ENCODE measurements around the gene L3MBTL4.
"Not testable (repeated sequence)": the region's sequence is repeated elsewhere in the genome, so short reads cannot be mapped to it uniquely, and the experiment has no call there.

The L3MBTL4 gene

DNA sequence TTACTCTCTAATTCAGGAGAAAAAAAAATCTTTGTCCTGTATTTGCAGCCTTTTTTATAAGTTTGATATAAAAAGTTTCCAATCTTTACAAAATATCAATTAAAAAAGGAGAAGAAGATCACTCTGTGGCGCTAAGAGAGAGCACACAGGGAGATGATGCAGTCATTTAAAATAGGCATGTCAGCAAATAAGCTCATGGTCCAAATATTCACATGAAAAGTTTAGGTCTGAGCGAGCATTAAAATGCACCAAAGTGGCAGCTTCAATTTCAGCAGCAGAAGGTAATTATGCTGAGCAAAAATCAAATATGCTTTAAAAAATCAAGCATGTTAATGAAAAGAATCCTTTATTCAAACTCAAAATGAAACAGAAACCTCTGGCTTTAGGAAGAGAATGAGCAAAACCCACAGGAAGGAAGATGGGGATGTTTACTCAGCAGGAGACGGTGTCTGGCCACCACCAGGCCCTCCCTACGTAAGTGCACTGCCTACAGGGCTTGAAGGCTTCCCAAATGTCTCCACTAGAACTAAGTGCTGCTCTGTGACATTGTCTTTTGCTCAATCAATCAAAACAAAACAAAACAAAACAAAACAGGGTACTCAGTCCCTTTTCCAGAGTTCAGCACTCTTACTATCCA lies 120.4 kb downstream of the L3MBTL4 start:
- no peak for DNase-seq

DNA sequence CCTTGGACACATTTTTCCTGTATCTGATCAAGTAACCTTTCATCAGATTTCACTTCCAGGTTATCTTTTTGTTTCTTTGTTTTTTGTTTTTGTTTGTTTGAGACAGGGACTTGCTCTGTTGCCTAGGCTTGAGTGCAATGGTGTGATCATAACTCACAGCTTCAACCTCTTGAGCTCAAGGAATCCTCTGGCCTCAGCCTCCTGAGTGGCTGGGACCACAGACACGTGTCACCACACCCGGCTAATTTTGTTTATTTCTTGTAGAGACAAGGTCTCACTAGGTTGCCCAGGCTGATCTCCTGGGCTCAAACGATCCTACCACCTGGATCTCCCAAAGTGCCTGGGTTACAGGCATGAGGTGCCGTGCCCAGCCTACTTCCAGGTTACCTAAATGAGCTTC lies 124.9 kb downstream of the L3MBTL4 start:
- DNase-seq, result no peak

- DNase-seq, result no peak
Observed at GRCh38 chr18:6286585-6286984, 128.1 kb downstream of the L3MBTL4 start.

DNA sequence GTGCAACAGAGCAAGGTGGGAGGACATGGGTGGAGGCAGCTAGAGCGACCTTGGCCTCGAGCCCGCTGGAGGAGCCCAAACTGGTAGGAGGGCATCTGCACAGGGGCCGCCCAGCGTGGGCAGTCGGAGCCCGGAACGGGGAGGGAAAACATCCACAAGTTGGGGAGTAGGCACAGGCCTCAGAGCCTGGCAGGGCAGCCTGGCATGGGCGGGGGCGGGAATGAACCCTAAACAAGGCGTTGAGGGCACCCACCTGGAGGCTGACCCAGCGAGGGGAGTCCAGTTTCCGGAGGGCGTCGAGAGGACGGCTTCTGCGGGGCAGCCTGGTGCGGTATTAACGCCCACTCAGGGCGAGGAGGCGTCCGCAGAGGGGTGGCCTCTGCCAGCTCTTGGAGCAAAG lies 129.9 kb downstream of the L3MBTL4 start:
- DNase-seq, result no peak

DNA sequence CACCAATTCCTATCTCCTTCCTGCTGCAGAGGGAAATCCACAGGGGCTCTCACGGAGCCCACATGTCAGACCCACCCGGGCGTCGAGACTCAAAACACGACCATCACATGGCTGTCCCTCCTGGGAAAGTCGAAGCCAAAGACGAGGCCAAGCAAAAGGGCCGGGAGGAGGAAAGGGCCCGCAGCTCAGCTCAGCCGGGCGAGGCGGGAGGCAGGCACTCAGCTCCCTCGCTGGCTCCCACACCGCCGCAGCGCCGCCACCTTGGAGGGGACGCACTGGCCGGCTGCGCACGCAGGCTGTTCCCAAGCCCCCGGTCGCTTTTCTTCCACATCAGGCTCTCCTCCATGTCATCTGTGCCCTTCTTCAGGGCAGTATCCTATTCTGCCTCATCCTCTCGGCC lies 130.4 kb downstream of the L3MBTL4 start:
- no peak for DNase-seq

DNA sequence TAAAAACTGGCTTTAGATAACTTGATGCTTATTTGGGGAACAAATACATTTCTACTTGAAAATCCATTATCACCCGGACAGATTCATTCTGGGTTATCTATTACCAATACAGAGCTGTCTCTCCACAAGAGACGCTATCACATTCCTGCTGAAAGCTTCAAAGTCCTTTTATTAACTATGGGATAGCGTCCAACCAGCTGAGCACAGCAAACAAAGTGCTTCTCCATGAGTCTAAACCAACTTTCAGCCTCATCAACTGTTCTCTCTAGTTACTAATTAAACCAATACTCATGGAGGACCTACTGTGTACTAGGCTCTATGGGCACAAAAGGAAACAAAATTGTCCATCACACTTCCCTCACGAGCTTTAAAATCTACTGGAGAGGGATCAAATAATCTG lies 132.8 kb downstream of the L3MBTL4 start:
- no peak for DNase-seq

DNA sequence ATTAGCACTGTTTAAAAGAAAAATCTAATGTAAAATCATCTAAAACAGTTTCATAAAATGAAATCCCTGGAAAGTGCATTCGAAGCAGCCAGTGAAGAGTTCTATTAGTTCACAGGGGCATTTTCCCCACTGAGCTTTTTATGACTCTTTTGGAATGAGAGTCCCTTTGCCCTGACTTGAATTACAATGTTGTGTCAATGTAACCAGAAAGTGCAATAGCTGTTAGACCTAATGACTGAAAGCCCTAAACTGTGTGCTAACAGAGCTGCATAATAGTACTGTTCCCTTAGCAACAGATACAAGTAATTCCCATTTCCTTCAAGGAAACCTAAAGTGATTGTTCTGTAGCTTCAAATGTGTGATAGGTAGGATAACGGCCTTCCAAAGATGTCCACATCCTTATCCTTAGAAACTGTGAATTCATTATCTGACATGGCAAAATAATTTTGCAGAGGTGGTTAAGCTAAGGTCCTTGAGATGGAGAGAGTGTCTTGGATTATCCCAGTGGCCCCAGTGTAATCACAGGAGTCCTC lies 134.4 kb downstream of the L3MBTL4 start:
- no peak for DNase-seq

DNA sequence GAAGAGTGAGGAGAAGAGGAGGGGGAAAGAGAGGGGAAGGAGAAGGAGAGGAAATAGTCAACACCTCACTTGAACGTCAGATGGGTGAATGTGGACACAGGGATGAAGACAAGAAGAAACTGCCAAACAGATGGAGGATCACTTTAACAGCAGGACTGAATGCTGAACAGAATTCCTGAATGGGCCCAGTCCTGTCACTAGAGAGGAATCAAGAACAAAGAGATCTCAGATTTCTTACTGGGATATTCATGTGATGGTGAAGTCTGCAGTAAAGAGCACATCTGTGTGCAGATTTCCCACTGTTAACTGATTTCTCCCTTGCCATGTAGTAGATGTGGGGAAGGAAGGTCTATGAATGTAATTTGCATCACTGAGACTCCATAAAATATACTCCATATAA lies 135.4 kb downstream of the L3MBTL4 start:
- no peak for DNase-seq

- no peak for DNase-seq
Observed at GRCh38 chr18:6273423-6273822, 141.3 kb downstream of the L3MBTL4 start.

DNA sequence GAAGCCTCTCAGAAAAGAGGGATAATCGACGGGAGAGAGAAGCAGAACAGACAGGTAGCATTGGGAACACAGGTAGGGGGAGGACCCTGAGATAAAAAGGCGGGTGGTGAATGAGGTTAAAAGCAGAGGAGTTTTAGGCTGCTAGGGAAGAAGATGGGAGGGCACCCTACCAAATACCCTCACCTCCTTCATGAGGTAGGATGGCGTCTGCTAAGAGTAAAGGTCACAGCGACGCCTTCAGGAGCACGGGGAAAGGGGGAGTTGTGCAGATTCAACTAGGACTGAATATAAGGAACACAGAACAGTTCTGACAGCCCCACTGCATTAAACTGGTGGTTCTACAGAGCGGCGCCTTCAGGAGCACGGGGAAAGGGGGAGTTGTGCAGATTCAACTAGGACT lies 142.6 kb downstream of the L3MBTL4 start:
- DNase-seq, result not testable (repeated sequence)

DNA sequence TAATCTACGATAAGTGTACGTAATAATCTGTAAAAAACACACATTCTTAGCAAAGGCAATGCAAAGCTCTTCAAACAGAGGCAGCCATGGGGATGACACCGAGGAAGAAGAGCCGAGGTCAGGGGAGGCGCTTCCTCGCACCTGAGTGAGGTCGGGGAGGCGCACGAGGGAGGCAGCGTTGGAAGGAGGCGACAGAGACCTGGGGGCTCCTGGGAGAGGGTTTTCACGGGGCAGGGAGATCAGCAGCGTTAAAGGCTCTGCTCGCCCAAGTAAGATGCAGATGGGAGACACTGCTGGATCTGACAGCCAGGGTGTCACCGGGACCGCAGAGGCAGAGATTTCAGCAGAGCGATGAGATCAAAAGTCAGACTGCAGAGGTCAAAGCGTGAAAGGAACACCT lies 143.1 kb downstream of the L3MBTL4 start:
- no peak for DNase-seq

- no peak for DNase-seq
Observed at GRCh38 chr18:6270771-6271216, 143.9 kb downstream of the L3MBTL4 start.

- no peak for DNase-seq
Observed at GRCh38 chr18:6269660-6270332, 144.9 kb downstream of the L3MBTL4 start.

- DNase-seq, result no peak
Observed at GRCh38 chr18:6266212-6266611, 148.5 kb downstream of the L3MBTL4 start.

GRCh38 chr18:6261938-6262337 lies 152.8 kb downstream of the L3MBTL4 start:
- no peak for DNase-seq

GRCh38 chr18:6259324-6259723 lies 155.4 kb downstream of the L3MBTL4 start:
- DNase-seq, result not testable (repeated sequence)

- DNase-seq, result no peak
Observed at GRCh38 chr18:6257950-6258349, 156.8 kb downstream of the L3MBTL4 start.

DNA sequence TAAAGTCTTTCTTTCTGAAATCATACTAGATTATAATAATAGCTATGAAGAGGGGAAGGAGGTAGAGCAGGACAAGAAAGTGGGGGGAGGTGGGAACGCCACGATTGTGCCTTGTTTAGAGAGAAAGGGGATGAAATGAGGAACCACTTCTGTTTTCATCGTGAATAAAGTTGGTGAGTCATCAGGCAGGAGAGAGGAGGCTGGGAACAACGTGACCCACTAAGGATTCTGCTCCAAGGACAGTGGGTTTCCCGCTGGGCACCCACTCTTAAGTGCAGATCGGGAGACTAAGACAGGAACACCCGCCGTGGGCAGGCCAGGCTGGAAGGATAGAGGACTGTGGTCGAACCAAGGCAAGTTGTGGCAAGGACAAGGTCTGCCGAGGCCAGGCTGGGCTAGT lies 158.2 kb downstream of the L3MBTL4 start:
- DNase-seq, result no peak

- no peak for DNase-seq
Observed at GRCh38 chr18:6255886-6256285, 158.8 kb downstream of the L3MBTL4 start.

DNA sequence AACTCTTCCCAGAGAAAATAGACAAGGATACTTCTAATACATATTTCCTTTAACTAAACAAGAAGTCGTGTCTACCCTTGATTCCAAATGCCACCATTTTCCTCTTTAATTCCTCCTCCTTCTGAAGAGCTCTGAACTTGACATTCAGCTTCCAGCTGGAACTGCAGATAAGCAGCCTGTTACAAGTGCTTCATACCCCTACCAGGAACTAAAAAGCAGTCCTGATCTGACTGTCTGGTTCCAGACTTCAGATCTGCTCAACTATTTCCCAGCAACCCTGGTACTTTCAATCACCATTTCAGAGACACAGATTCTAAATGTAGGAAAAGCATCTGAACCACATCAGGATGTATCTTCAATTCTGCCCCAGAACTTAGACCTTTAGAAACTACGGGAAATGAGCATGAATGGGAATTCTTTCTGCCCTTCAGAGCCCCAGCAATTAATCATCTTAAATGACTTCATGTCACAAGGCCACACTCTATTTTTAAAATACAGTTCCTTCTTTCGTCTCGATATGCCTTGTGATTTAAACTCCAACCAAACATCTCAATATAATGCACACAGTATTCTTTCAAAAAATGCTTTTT lies 159.5 kb downstream of the L3MBTL4 start:
- DNase-seq, result no peak

- DNase-seq, result no peak
Observed at GRCh38 chr18:6254456-6254855, 160.3 kb downstream of the L3MBTL4 start.

- no peak for DNase-seq
Observed at GRCh38 chr18:6251084-6251483, 163.6 kb downstream of the L3MBTL4 start.

- DNase-seq, result no peak
Observed at GRCh38 chr18:6249788-6250187, 164.9 kb downstream of the L3MBTL4 start.

- no peak for DNase-seq
Observed at GRCh38 chr18:6249170-6249569, 165.5 kb downstream of the L3MBTL4 start.
